Middle frontal gyrus (tissue), 1 donor: ENCODE results near the gene SDK2.
"Not testable (repeated sequence)": the region's sequence is repeated elsewhere in the genome, so short reads cannot be mapped to it uniquely, and the experiment has no call there.

Experiments
- DNase-seq: peaks from one replicate; pipeline ENCODE4 v3.0.0-alpha.2; 2015; ENCODE audit warnings: low spot score; ENCODE audit errors: extremely low spot score

Gene SDK2

GRCh38 chr17:73463821-73464220 lies 180.4 kb downstream of the SDK2 start:
- no peak for DNase-seq

- no peak for DNase-seq
Observed at GRCh38 chr17:73462823-73463222, 181.4 kb downstream of the SDK2 start.

- DNase-seq: no peak
Observed at GRCh38 chr17:73459980-73460379, 184.3 kb downstream of the SDK2 start.

- no peak for DNase-seq
Observed at GRCh38 chr17:73455767-73456166, 188.5 kb downstream of the SDK2 start.

- DNase-seq: no peak
Observed at GRCh38 chr17:73455050-73455687, 189.1 kb downstream of the SDK2 start.

- not testable (repeated sequence) for DNase-seq
Observed at GRCh38 chr17:73453494-73453893, 190.8 kb downstream of the SDK2 start.

GRCh38 chr17:73453090-73453489 lies 191.2 kb downstream of the SDK2 start:
- DNase-seq: no peak

- DNase-seq: no peak
Observed at GRCh38 chr17:73452009-73452408, 192.2 kb downstream of the SDK2 start.

GRCh38 chr17:73447319-73447718 lies 196.9 kb downstream of the SDK2 start:
- DNase-seq: no peak

GRCh38 chr17:73446617-73447016 lies 197.6 kb downstream of the SDK2 start:
- no peak for DNase-seq

GRCh38 chr17:73445466-73445865 lies 198.8 kb downstream of the SDK2 start:
- DNase-seq: no peak

GRCh38 chr17:73444021-73444420 lies 200.2 kb downstream of the SDK2 start:
- DNase-seq: no peak

GRCh38 chr17:73439597-73439996 lies 204.6 kb downstream of the SDK2 start:
- DNase-seq: no peak

- no peak for DNase-seq
Observed at GRCh38 chr17:73437826-73438225, 206.4 kb downstream of the SDK2 start.

GRCh38 chr17:73436954-73437353 lies 207.3 kb downstream of the SDK2 start:
- DNase-seq: no peak

GRCh38 chr17:73435412-73435811 lies 208.8 kb downstream of the SDK2 start:
- DNase-seq: no peak

GRCh38 chr17:73434154-73434553 lies 210.1 kb downstream of the SDK2 start:
- DNase-seq: no peak

- no peak for DNase-seq
Observed at GRCh38 chr17:73433501-73433900, 210.7 kb downstream of the SDK2 start.

- DNase-seq: no peak
Observed at GRCh38 chr17:73432624-73433190, 211.5 kb downstream of the SDK2 start.

GRCh38 chr17:73431401-73432205 lies 212.6 kb downstream of the SDK2 start:
- no peak for DNase-seq

- DNase-seq: no peak
Observed at GRCh38 chr17:73430848-73431247, 213.4 kb downstream of the SDK2 start.

GRCh38 chr17:73430165-73430680 lies 214.0 kb downstream of the SDK2 start:
- DNase-seq: no peak
